ENCODE measurements around the gene CD74.

GRCh38 chr5:150404941-150405816, 7.5 kb downstream of the CD74 start:
- no peak for TF ChIP-seq EZH2 (IDR thresholded peaks at IDR 0.05; ENCODE audit: low read length, unreplicated experiment)
- no peak for TF ChIP-seq CTCF (conservative IDR thresholded peaks at IDR 0.05; ENCODE audit: low read depth, low read length)
- no peak for TF ChIP-seq EZH2phosphoT487 (IDR thresholded peaks at IDR 0.05; ENCODE audit: borderline replicate concordance, low read length)

Data from PC-3 (cell line).